Stimulated activated naive CD8-positive, alpha-beta T cell treated with anti-CD3 and anti-CD28 coated beads, Interleukin-15, Interleukin-2, amounts not matched to agents 100 ng/mL and 50 ng/mL, for 24 hours (primary cell): Measurements from ENCODE around the gene TNFRSF8.
"Not testable (repeated sequence)": the region's sequence is repeated elsewhere in the genome, so short reads cannot be mapped to it uniquely, and the experiment has no call there.

Source experiments
- H3K27ac Mint-ChIP-seq: one replicate; pipeline ENCODE4 v1.8.0; 2021; ENCODE audit warnings: mild to moderate bottlenecking, mixed read lengths
- H3K27me3 Mint-ChIP-seq: one replicate; pipeline ENCODE4 v1.8.0; 2021; ENCODE audit warnings: mixed read lengths
- H3K36me3 Mint-ChIP-seq: one replicate; pipeline ENCODE4 v1.8.0; 2021; ENCODE audit warnings: low read depth, mixed read lengths
- H3K4me1 Mint-ChIP-seq: one replicate; pipeline ENCODE4 v1.8.0; 2021; ENCODE audit warnings: low read depth, mixed read lengths
- H3K4me3 Mint-ChIP-seq: one replicate; pipeline ENCODE4 v1.8.0; 2021; ENCODE audit warnings: mild to moderate bottlenecking, mixed read lengths
- H3K9me3 Mint-ChIP-seq: one replicate; pipeline ENCODE4 v1.8.0; 2021; ENCODE audit warnings: mixed read lengths

TNFRSF8 gene

GRCh38 chr1:12032161-12032621 lies 30.9 kb upstream of the TNFRSF8 start:
- peaks cover 10% of the 10 kb centered on the region for H3K36me3 Mint-ChIP-seq
- H3K27me3 Mint-ChIP-seq = no peaks in the 10 kb centered on the region
- H3K9me3 Mint-ChIP-seq = no peaks in the 10 kb centered on the region
- no peak overlapping the region for H3K4me3 Mint-ChIP-seq
- H3K4me1 Mint-ChIP-seq = no peaks in the 10 kb centered on the region
- no peak overlapping the region for H3K27ac Mint-ChIP-seq

GRCh38 chr1:12033441-12033840 lies 29.7 kb upstream of the TNFRSF8 start:
- not testable (repeated sequence) for H3K27ac Mint-ChIP-seq, H3K9me3 Mint-ChIP-seq, H3K36me3 Mint-ChIP-seq, H3K27me3 Mint-ChIP-seq, H3K4me3 Mint-ChIP-seq, H3K4me1 Mint-ChIP-seq

DNA sequence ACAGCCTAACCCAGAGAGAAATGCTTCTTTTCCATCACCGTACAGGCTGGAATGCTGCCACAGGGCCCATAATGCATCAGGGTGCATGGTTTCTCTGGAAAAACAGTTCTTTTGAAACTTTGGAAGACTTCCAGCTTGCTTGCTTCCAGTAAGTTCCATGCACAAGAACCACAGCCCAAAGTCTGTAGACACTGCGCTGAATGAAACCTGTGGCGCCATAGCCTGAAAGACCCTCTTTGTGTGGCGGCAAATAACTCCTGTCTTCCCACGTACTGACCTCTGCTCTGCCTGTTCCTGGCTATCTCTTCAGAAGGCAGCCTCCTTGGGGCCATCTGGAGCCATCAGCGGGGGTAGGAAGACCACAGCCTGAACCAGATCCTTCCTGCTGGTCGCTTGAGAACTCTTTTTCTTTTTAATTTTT lies 28.7 kb upstream of the TNFRSF8 start:
- H3K9me3 Mint-ChIP-seq = no peaks in the 10 kb centered on the region
- H3K4me1 Mint-ChIP-seq = peaks cover 15% of the 10 kb centered on the region
- H3K4me3 Mint-ChIP-seq = no peak overlapping the region
- no peaks in the 10 kb centered on the region for H3K36me3 Mint-ChIP-seq
- no peaks in the 10 kb centered on the region for H3K27me3 Mint-ChIP-seq
- no peak overlapping the region for H3K27ac Mint-ChIP-seq

GRCh38 chr1:12035312-12035711 lies 27.8 kb upstream of the TNFRSF8 start:
- no peak overlapping the region for H3K27ac Mint-ChIP-seq
- H3K4me3 Mint-ChIP-seq = no peak overlapping the region
- H3K27me3 Mint-ChIP-seq = no peaks in the 10 kb centered on the region
- H3K4me1 Mint-ChIP-seq = peaks cover 15% of the 10 kb centered on the region
- no peaks in the 10 kb centered on the region for H3K36me3 Mint-ChIP-seq
- H3K9me3 Mint-ChIP-seq = no peaks in the 10 kb centered on the region

GRCh38 chr1:12037486-12038355 lies 25.4 kb upstream of the TNFRSF8 start:
- no peaks in the 10 kb centered on the region for H3K36me3 Mint-ChIP-seq
- H3K4me1 Mint-ChIP-seq = peaks cover 20% of the 10 kb centered on the region
- H3K27me3 Mint-ChIP-seq = no peaks in the 10 kb centered on the region
- H3K4me3 Mint-ChIP-seq = no peak overlapping the region
- no peak overlapping the region for H3K27ac Mint-ChIP-seq
- H3K9me3 Mint-ChIP-seq = no peaks in the 10 kb centered on the region

GRCh38 chr1:12038356-12039163 lies 24.5 kb upstream of the TNFRSF8 start:
- H3K36me3 Mint-ChIP-seq = no peaks in the 10 kb centered on the region
- no peak overlapping the region for H3K27ac Mint-ChIP-seq
- no peak overlapping the region for H3K4me3 Mint-ChIP-seq
- no peaks in the 10 kb centered on the region for H3K9me3 Mint-ChIP-seq
- H3K4me1 Mint-ChIP-seq = peaks cover 20% of the 10 kb centered on the region
- no peaks in the 10 kb centered on the region for H3K27me3 Mint-ChIP-seq

GRCh38 chr1:12039164-12039525 lies 24.0 kb upstream of the TNFRSF8 start:
- Mint-ChIP-seq H3K4me1 (peaks cover 20% of the 10 kb centered on the region), H3K9me3 (no peaks in the 10 kb centered on the region), H3K27ac (no peak overlapping the region), H3K27me3 (peaks cover 3% of the 10 kb centered on the region), H3K4me3 (no peak overlapping the region), H3K36me3 (no peaks in the 10 kb centered on the region)

DNA sequence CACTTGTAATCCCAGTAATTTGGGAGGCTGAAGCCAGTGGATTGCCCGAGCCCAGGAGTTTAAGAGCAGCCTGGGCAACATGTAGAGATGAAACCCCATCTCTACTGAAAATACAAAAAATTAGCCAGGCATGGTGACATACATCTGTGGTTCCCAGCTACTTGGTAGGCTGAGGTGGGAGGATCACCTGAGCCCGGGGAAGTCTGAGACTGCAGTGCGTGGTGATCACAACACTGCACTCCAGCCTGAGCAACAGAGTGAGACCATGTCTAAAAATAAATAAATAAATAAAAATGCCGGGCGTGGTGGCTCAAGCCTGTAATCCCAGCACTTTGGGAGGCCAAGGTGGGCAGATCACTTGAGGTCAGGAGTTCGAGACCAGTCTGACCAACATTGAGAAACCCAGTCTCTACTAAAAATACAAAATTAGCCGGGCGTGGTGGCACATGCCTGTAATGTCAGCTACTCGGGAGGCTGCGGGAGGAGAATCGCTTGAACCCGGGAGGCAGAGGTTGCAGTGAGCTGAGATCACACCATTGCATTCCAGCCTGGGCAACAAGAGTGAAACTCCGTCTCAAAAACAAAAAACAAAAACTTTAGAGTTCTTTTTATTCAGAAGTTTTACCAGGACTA lies 23.2 kb upstream of the TNFRSF8 start:
- H3K36me3 Mint-ChIP-seq, H3K4me3 Mint-ChIP-seq, H3K9me3 Mint-ChIP-seq, H3K27ac Mint-ChIP-seq, H3K27me3 Mint-ChIP-seq: not testable (repeated sequence)
- peaks cover 20% of the 10 kb centered on the region for H3K4me1 Mint-ChIP-seq

- Mint-ChIP-seq H3K4me3 (no peak overlapping the region), H3K27ac (no peak overlapping the region), H3K4me1 (peaks cover 23% of the 10 kb centered on the region), H3K27me3 (peaks cover 14% of the 10 kb centered on the region), H3K36me3 (no peaks in the 10 kb centered on the region), H3K9me3 (no peaks in the 10 kb centered on the region)
Measured at GRCh38 chr1:12040457-12041051, 22.5 kb upstream of the TNFRSF8 start.

- not testable (repeated sequence) for H3K4me3 Mint-ChIP-seq, H3K27ac Mint-ChIP-seq, H3K36me3 Mint-ChIP-seq, H3K9me3 Mint-ChIP-seq
- H3K4me1 Mint-ChIP-seq = peaks cover 10% of the 10 kb centered on the region
- H3K27me3 Mint-ChIP-seq = peaks cover 16% of the 10 kb centered on the region
Measured at GRCh38 chr1:12044187-12044877, 18.8 kb upstream of the TNFRSF8 start.

GRCh38 chr1:12046749-12047119 lies 16.4 kb upstream of the TNFRSF8 start:
- no peak overlapping the region for H3K27ac Mint-ChIP-seq
- no peaks in the 10 kb centered on the region for H3K36me3 Mint-ChIP-seq
- H3K27me3 Mint-ChIP-seq = peaks cover 16% of the 10 kb centered on the region
- no peaks in the 10 kb centered on the region for H3K9me3 Mint-ChIP-seq
- no peak overlapping the region for H3K4me3 Mint-ChIP-seq
- peaks cover 11% of the 10 kb centered on the region for H3K4me1 Mint-ChIP-seq

GRCh38 chr1:12047120-12047876 lies 15.8 kb upstream of the TNFRSF8 start:
- Mint-ChIP-seq H3K4me3 (no peak overlapping the region), H3K4me1 (peaks cover 16% of the 10 kb centered on the region), H3K36me3 (no peaks in the 10 kb centered on the region), H3K27ac (no peak overlapping the region), H3K9me3 (no peaks in the 10 kb centered on the region), H3K27me3 (peaks cover 16% of the 10 kb centered on the region)

DNA sequence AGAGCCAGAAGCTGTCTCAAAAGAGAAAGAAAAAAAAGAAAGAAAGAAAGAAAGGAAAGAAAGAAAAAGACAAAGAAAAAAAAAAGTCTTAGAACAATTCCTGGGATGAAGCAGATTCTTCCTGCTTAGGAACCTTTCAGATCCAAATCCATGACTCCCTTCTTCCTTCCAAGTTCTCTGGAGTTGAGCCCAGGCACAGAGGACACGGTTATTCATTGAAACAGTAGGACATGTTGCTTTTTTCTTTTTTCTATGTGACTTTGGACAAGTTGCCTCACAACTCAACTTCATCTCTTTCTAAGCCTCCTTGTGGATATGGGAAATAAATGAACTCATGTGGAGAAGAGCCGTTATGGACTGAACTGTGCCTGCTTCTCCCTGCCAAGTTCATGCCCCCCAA lies 14.7 kb upstream of the TNFRSF8 start:
- Mint-ChIP-seq H3K36me3 (no peaks in the 10 kb centered on the region), H3K27ac (no peak overlapping the region), H3K27me3 (peaks cover 16% of the 10 kb centered on the region), H3K9me3 (no peaks in the 10 kb centered on the region), H3K4me1 (peaks cover 24% of the 10 kb centered on the region), H3K4me3 (no peak overlapping the region)

GRCh38 chr1:12049616-12050015 lies 13.5 kb upstream of the TNFRSF8 start:
- H3K27me3 Mint-ChIP-seq = peaks cover 12% of the 10 kb centered on the region
- H3K4me3 Mint-ChIP-seq = no peak overlapping the region
- no peaks in the 10 kb centered on the region for H3K9me3 Mint-ChIP-seq
- H3K36me3 Mint-ChIP-seq = no peaks in the 10 kb centered on the region
- peaks cover 36% of the 10 kb centered on the region for H3K4me1 Mint-ChIP-seq
- H3K27ac Mint-ChIP-seq = no peak overlapping the region
